ENCODE results near the gene C22orf42.

The C22orf42 gene

GRCh38 chr22:32132783-32133182 is 26.3 kb downstream of the C22orf42 start:
- no peak overlapping the region for H3K4me3 ChIP-seq (ENCODE audit: low read depth, low read length)
- DNase-seq (ENCODE audit: low read depth, low spot score): no peak
- in situ Hi-C loops (cut with HindIII; ENCODE audit: low sequenced_read_pairs): no loop called here
- no peak for TF ChIP-seq CTCF (IDR thresholded peaks at IDR 0.05; ENCODE audit: low read depth, low read length)

- no peak for TF ChIP-seq CTCF (IDR thresholded peaks at IDR 0.05; ENCODE audit: low read depth, low read length)
- no peak overlapping the region for H3K4me3 ChIP-seq (ENCODE audit: low read depth, low read length)
- DNase-seq (ENCODE audit: low read depth, low spot score): no peak
- in situ Hi-C loops (cut with HindIII; ENCODE audit: low sequenced_read_pairs): no loop called here
Observed at GRCh38 chr22:32132126-32132525, 27.0 kb downstream of the C22orf42 start.

GRCh38 chr22:32130464-32130863 is 28.6 kb downstream of the C22orf42 start:
- no peak overlapping the region for H3K4me3 ChIP-seq (ENCODE audit: low read depth, low read length)
- in situ Hi-C loops (cut with HindIII; ENCODE audit: low sequenced_read_pairs): no loop called here
- DNase-seq (ENCODE audit: low read depth, low spot score): no peak
- no peak for TF ChIP-seq CTCF (IDR thresholded peaks at IDR 0.05; ENCODE audit: low read depth, low read length)

- no peak for TF ChIP-seq CTCF (IDR thresholded peaks at IDR 0.05; ENCODE audit: low read depth, low read length)
- in situ Hi-C loops (cut with HindIII; ENCODE audit: low sequenced_read_pairs): no loop called here
- no peak for DNase-seq (ENCODE audit: low read depth, low spot score)
- H3K4me3 ChIP-seq (ENCODE audit: low read depth, low read length): no peak overlapping the region
Observed at GRCh38 chr22:32127904-32128303, 31.2 kb downstream of the C22orf42 start.

- no peak overlapping the region for H3K4me3 ChIP-seq (ENCODE audit: low read depth, low read length)
- DNase-seq (ENCODE audit: low read depth, low spot score): no peak
- no peak for TF ChIP-seq CTCF (IDR thresholded peaks at IDR 0.05; ENCODE audit: low read depth, low read length)
- in situ Hi-C loops (cut with HindIII; ENCODE audit: low sequenced_read_pairs): no loop called here
Observed at GRCh38 chr22:32123657-32124056, 35.4 kb downstream of the C22orf42 start.

GRCh38 chr22:32122899-32123298 is 36.2 kb downstream of the C22orf42 start:
- H3K4me3 ChIP-seq (ENCODE audit: low read depth, low read length): no peak overlapping the region
- DNase-seq (ENCODE audit: low read depth, low spot score): no peak
- TF ChIP-seq CTCF (IDR thresholded peaks at IDR 0.05; ENCODE audit: low read depth, low read length): no peak
- in situ Hi-C loops (cut with HindIII; ENCODE audit: low sequenced_read_pairs): no loop called here

- TF ChIP-seq CTCF (IDR thresholded peaks at IDR 0.05; ENCODE audit: low read depth, low read length): no peak
- in situ Hi-C loops (cut with HindIII; ENCODE audit: low sequenced_read_pairs): no loop called here
- H3K4me3 ChIP-seq (ENCODE audit: low read depth, low read length): no peak overlapping the region
- no peak for DNase-seq (ENCODE audit: low read depth, low spot score)
Observed at GRCh38 chr22:32120603-32121002, 38.5 kb downstream of the C22orf42 start.
